Fibroblast of the aortic adventitia (primary cell): ENCODE measurements around the gene PIK3C2B. TPM values are rescaled to one million over a fixed set of nuclear protein-coding genes. Genes with fewer than 3 reads are reported as not detected.
"Not testable (repeated sequence)": the region's sequence is repeated elsewhere in the genome, so short reads cannot be mapped to it uniquely, and the experiment has no call there.

ENCODE experiments used
- DNase-seq: peaks from one replicate; pipeline ENCODE4 v3.0.0-alpha.2; 2010; ENCODE audit warnings: low read depth
- H3K4me3 ChIP-seq: 2 replicates; pipeline ENCODE4 v1.5.1; 2011; ENCODE audit warnings: low read depth, mild to moderate bottlenecking, control low read depth, low read length, moderate library complexity
- CTCF ChIP-seq: IDR thresholded peaks from 2 replicates; pipeline ENCODE4 v1.5.1; 2011; ENCODE audit warnings: mild to moderate bottlenecking, low read length, control low read depth, inconsistent platforms; ENCODE audit not compliant: insufficient read depth
- total RNA-seq: library from RNA; depleted of rRNA; stranded (reverse); fragments of >200 nt; gene quantifications from 2 replicates; pipeline ENCODE4 v1.2.3, GENCODE V29; 2012; ENCODE audit warnings: low replicate concordance

The PIK3C2B gene
- total RNA-seq, 1 donor, result 4.5 TPM

- H3K4me3 ChIP-seq, result no peak overlapping the region
- no peak for DNase-seq
- TF ChIP-seq CTCF, result no peak
Observed at GRCh38 chr1:204491655-204492054, 3.0 kb downstream of the PIK3C2B start.

- no peak for TF ChIP-seq CTCF
- H3K4me3 ChIP-seq, result no peak overlapping the region
- no peak for DNase-seq
Observed at GRCh38 chr1:204487256-204487615, 7.4 kb downstream of the PIK3C2B start.

- H3K4me3 ChIP-seq, DNase-seq: not testable (repeated sequence)
Observed at GRCh38 chr1:204486513-204487255, 7.9 kb downstream of the PIK3C2B start.

GRCh38 chr1:204483791-204484190 is 10.8 kb downstream of the PIK3C2B start:
- no peak for TF ChIP-seq CTCF
- no peak for DNase-seq
- no peak overlapping the region for H3K4me3 ChIP-seq

GRCh38 chr1:204480515-204480914 is 14.1 kb downstream of the PIK3C2B start:
- H3K4me3 ChIP-seq, result no peak overlapping the region
- no peak for TF ChIP-seq CTCF
- no peak for DNase-seq

- H3K4me3 ChIP-seq, result no peak overlapping the region
- DNase-seq, result no peak
- TF ChIP-seq CTCF, result no peak
Observed at GRCh38 chr1:204479387-204480136, 15.0 kb downstream of the PIK3C2B start.

- DNase-seq, result no peak
- no peak for TF ChIP-seq CTCF
Observed at GRCh38 chr1:204478921-204479320, 15.7 kb downstream of the PIK3C2B start.

More at GRCh38 chr1:204478921-204479320, 15.7 kb downstream of the PIK3C2B start:
- no peak overlapping the region for H3K4me3 ChIP-seq
